ENCODE measurements around the gene PRKCSH. TPM values are rescaled to one million over a fixed set of nuclear protein-coding genes. Genes with fewer than 3 reads are reported as not detected.

The PRKCSH gene
- total RNA-seq, 4 donors from 2014 or later: 142 to 198 (median 178) TPM

GRCh38 chr19:11420429-11421370 is 14.7 kb upstream of the PRKCSH start:
- H3K9me3 ChIP-seq: no peaks in the 10 kb centered on the region
- H3K4me1 ChIP-seq: peaks cover 6 to 53% of the 10 kb centered on the region in 2 donors
- H3K27ac ChIP-seq: peak overlapping the region; percentile 2 to 91 (median 56)
- TF ChIP-seq CTCF (IDR thresholded peaks at IDR 0.05): no peak
- no peak for TF ChIP-seq POLR2A (IDR thresholded peaks at IDR 0.05)
- intact Hi-C loops (cut with DNase I): no loop called here
- 11 to 27% methylated on average over 28 to 30 of the region's 46 CpGs for WGBS, 2 donors
- peak; percentile 42 to 52 for DNase-seq
- H3K27me3 ChIP-seq: no peaks in the 10 kb centered on the region
- H3K4me3 ChIP-seq (replicated peaks in 1 of 3): peak overlapping the region in 1 of 3 donors; percentile 20
- no peaks in the 10 kb centered on the region for H3K36me3 ChIP-seq

GRCh38 chr19:11421371-11422098 is 13.9 kb upstream of the PRKCSH start:
- DNase-seq: peak; percentile 32 to 43
- Histone ChIP-seq H3K9me3 (no peaks in the 10 kb centered on the region), H3K4me3 (replicated peaks in 1 of 3) (no peak overlapping the region), H3K36me3 (no peaks in the 10 kb centered on the region), H3K27ac (peak overlapping the region in 2 of 3 donors; percentile 5 to 91), H3K27me3 (no peaks in the 10 kb centered on the region), H3K4me1 (peaks cover 6 to 53% of the 10 kb centered on the region in 2 donors)
- WGBS, 2 donors: 34 to 39% methylated on average over 21 to 31 of the region's 36 CpGs
- no peak for TF ChIP-seq POLR2A (IDR thresholded peaks at IDR 0.05)
- no peak for TF ChIP-seq CTCF (IDR thresholded peaks at IDR 0.05)
- intact Hi-C loops (cut with DNase I): no loop called here

GRCh38 chr19:11422163-11423065 is 13.0 kb upstream of the PRKCSH start:
- peak overlapping the region; percentile 5 to 54 (median 39) for H3K27ac ChIP-seq
- no peak for TF ChIP-seq CTCF (IDR thresholded peaks at IDR 0.05)
- TF ChIP-seq POLR2A (IDR thresholded peaks at IDR 0.05): no peak
- intact Hi-C loops (cut with DNase I): no loop called here
- peaks cover 6 to 52% of the 10 kb centered on the region in 2 donors for H3K4me1 ChIP-seq
- H3K4me3 ChIP-seq (replicated peaks in 1 of 3): no peak overlapping the region
- no peaks in the 10 kb centered on the region for H3K9me3 ChIP-seq
- WGBS, 2 donors: 21 to 28% methylated on average over 14 to 45 of the region's 56 CpGs
- no peaks in the 10 kb centered on the region for H3K27me3 ChIP-seq
- peak; percentile 89 to 91 for DNase-seq
- no peaks in the 10 kb centered on the region for H3K36me3 ChIP-seq

GRCh38 chr19:11423164-11423790 is 12.2 kb upstream of the PRKCSH start:
- 61 to 66% methylated on average over 23 to 27 of the region's 27 CpGs for WGBS, 2 donors
- H3K9me3 ChIP-seq: no peaks in the 10 kb centered on the region
- H3K27me3 ChIP-seq: no peaks in the 10 kb centered on the region
- no peaks in the 10 kb centered on the region for H3K36me3 ChIP-seq
- TF ChIP-seq POLR2A (IDR thresholded peaks at IDR 0.05) (no peak), CTCF (IDR thresholded peaks at IDR 0.05) (no peak)
- no peak for DNase-seq
- H3K27ac ChIP-seq: no peak overlapping the region
- H3K4me3 ChIP-seq (replicated peaks in 1 of 3): no peak overlapping the region
- intact Hi-C loops (cut with DNase I): no loop called here
- H3K4me1 ChIP-seq: peaks cover 6 to 47% of the 10 kb centered on the region in 2 donors
